Ectodermal cell (in vitro differentiated cells): ENCODE measurements around the gene SH3GL3.

Experiments
- H3K27ac ChIP-seq: 2 replicates; pipeline ENCODE4 v1.7.0; 2013; ENCODE audit warnings: mild to moderate bottlenecking, low read depth, low read length; ENCODE audit not compliant: insufficient read depth, poor library complexity, severe bottlenecking
- H3K27me3 ChIP-seq: 2 replicates; pipeline ENCODE4 v1.7.0; 2013; ENCODE audit warnings: mild to moderate bottlenecking, low read length; ENCODE audit not compliant: insufficient read depth, control insufficient read depth, poor library complexity, severe bottlenecking
- H3K36me3 ChIP-seq: one replicate; pipeline ENCODE4 v1.7.0; 2013; ENCODE audit warnings: low read length; ENCODE audit not compliant: control insufficient read depth, insufficient read depth
- H3K4me1 ChIP-seq: one replicate; pipeline ENCODE4 v1.7.0; 2013; ENCODE audit warnings: low read length; ENCODE audit not compliant: control insufficient read depth, insufficient read depth
- H3K4me3 ChIP-seq: 2 replicates; pipeline ENCODE4 v1.7.0; 2013; ENCODE audit warnings: low read depth, low read length, control low read depth; ENCODE audit not compliant: insufficient read depth
- H3K9me3 ChIP-seq: 2 replicates; pipeline ENCODE4 v1.7.0; 2013; ENCODE audit warnings: mild to moderate bottlenecking, low read length, moderate library complexity; ENCODE audit not compliant: control insufficient read depth
- WGBS, 2 experiments: methylation state at CpG; one replicate each; pipeline ENCODE4 v1.1.7; 2013; ENCODE audit warnings: missing lambda C conversion rate in 2 of 2; 5-methylcytosine and 5-hydroxymethylcytosine counted together

SH3GL3 gene

DNA sequence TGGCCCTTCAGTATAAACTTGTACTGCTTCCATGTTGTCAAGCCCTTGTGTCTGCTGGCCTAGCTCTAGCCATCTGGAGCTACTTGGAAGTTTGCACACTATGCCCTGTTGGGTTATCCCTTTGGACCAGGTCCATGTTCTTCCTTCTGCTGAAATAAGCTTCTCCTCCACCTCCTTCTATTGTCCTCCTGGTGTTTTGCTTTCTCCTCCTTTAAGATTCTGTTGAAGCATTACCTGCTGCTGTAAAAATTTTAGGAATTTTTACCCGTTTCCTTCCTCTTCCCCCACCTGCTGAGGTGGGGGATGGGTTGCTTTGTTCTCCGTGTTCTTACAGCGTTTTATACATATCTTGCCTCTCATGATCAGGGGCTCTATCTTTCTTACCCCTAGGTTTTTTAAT is 51.7 kb downstream of the SH3GL3 start:
- Histone ChIP-seq H3K4me3 (no peak overlapping the region), H3K27ac (no peak overlapping the region), H3K9me3 (no peaks in the 10 kb centered on the region), H3K36me3 (no peaks in the 10 kb centered on the region), H3K27me3 (no peaks in the 10 kb centered on the region), H3K4me1 (no peaks in the 10 kb centered on the region)
- WGBS, 2 experiments: 10% methylated on average over 1 of the region's 3 CpGs; no CpG with 5 or more reads in 1 of the 2 experiments

DNA sequence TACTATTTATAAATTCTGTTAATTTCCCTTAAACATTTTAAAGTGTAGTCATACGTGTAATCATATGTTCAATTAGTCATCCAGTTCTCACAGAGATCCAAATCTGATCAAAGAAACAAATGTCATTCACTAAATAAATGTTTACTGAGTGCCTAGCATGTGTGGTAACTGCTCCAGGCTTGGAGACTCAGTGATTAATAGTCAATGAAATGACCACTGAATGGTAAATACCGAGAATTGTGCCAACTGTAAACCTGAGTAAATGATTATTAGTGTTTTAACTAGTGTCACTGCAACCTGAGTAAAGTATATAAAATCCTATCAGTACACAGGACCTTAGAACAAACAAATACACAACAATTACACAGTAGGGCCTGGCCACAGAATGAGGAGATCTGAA is 52.3 kb downstream of the SH3GL3 start:
- no peaks in the 10 kb centered on the region for H3K27me3 ChIP-seq
- no peaks in the 10 kb centered on the region for H3K9me3 ChIP-seq
- no peaks in the 10 kb centered on the region for H3K4me1 ChIP-seq
- no peaks in the 10 kb centered on the region for H3K36me3 ChIP-seq
- no peak overlapping the region for H3K4me3 ChIP-seq
- 95 to 100% methylated on average over 2 of the region's 2 CpGs for whole genome bisulfite sequencing, 2 experiments
- no peak overlapping the region for H3K27ac ChIP-seq

DNA sequence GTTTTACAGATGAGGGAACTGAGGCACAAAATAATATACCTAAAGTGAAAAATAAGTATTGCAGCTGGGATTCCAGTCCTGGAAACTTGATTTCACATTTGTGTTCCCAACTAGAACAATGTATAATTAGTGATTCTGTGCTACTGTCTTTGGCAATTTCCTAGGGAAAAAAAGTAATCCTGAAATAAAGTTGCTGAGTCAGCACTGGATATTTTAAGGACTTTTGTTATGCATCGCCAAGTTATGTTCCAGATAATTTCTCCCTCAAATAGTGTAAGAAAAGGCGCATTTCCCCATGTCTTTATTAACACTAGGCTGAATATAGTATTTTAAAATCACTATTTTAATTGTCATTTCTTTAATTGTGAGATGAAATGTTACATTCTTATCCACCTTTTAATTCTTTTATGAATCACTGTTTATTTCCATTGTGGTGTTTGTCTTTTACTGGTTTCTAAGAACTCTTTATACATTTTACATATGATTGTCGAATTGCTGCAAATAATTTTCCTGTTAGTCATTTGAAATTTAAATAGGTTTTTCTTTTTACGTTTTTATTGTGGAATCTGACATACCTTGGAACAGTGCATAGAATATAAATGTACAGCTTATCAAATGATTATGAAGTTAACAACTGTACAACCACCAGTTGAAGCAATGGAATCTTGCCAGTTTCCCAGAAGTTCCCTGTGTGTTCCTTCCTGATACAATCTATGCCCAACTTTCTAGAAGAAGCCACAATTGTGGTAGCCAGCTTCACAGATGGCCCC is 56.6 kb downstream of the SH3GL3 start:
- no peaks in the 10 kb centered on the region for H3K36me3 ChIP-seq
- no peaks in the 10 kb centered on the region for H3K27me3 ChIP-seq
- no peak overlapping the region for H3K27ac ChIP-seq
- no peaks in the 10 kb centered on the region for H3K9me3 ChIP-seq
- no peaks in the 10 kb centered on the region for H3K4me1 ChIP-seq
- WGBS, 2 experiments: 100% methylated on average over 2 of the region's 4 CpGs; no CpG with 5 or more reads in 1 of the 2 experiments
- no peak overlapping the region for H3K4me3 ChIP-seq

DNA sequence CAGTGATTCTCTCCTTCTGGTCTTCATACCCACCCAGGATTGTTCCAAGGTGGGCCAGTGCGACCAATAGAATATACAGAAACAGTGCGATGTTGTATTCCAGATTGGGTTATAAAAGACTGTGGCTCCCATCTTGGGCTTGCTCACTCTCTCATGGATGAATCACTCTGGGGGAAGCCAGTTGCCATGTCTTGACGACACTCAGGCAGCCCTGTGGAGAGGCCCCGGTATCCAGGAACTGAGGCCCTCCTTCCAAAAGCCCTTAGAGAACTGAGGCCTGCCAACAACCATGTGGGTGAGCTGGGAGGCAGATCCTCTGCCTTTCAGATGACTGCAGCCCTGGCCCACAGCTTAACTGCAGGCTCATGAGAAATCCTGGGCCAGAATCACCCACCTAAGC is 57.2 kb downstream of the SH3GL3 start:
- Histone ChIP-seq H3K9me3 (no peaks in the 10 kb centered on the region), H3K36me3 (no peaks in the 10 kb centered on the region), H3K27me3 (no peaks in the 10 kb centered on the region), H3K4me1 (no peaks in the 10 kb centered on the region), H3K27ac (no peak overlapping the region), H3K4me3 (no peak overlapping the region)
- WGBS, 2 experiments: 79 to 82% methylated on average over 4 of the region's 4 CpGs

DNA sequence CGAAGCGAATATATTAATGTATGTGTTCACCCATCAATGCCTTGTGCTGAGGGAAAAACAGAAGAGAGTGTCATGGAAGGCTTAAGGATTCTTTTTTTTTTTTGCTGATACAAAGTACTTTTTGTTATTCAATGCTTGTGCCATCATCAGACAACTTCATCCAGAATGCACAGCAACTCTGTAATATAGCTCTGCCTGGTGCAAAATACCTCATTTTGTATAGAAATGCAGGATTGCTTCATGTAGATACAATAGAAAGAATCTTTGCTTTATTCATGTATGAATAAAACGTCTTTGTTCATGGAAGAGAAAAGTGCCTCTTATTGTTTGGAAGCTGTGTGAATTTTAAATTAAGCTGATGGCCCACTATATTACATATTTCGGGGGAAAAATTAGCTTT is 62.9 kb downstream of the SH3GL3 start:
- H3K27ac ChIP-seq: no peak overlapping the region
- no peaks in the 10 kb centered on the region for H3K36me3 ChIP-seq
- H3K4me3 ChIP-seq: no peak overlapping the region
- WGBS, 2 experiments: 95 to 99% methylated on average over 4 of the region's 4 CpGs
- H3K9me3 ChIP-seq: no peaks in the 10 kb centered on the region
- no peaks in the 10 kb centered on the region for H3K4me1 ChIP-seq
- H3K27me3 ChIP-seq: no peaks in the 10 kb centered on the region

DNA sequence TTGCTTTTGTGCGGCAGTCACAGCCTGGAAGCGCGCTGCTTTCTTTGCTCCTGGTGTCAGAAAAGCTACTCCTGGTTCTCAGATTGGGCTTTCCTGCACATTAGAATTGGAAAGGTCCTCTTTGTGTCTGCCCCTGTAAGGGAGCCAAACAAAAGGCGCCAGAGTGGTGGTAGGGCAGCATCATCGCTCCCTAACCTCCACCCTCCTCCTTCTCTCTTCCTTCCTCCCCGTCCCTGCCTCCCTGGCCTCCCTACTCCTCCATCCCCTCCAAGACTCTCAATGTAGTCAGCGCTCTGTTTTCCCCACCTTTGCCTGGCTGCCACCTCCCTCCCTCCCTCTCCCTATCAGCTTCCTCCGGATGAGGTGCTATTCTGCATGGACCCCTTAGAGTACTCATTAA is 65.3 kb downstream of the SH3GL3 start:
- Histone ChIP-seq H3K9me3 (no peaks in the 10 kb centered on the region), H3K36me3 (no peaks in the 10 kb centered on the region), H3K4me3 (no peak overlapping the region), H3K4me1 (no peaks in the 10 kb centered on the region), H3K27me3 (no peaks in the 10 kb centered on the region), H3K27ac (no peak overlapping the region)
- 51 to 58% methylated on average over 8 of the region's 8 CpGs for WGBS, 2 experiments

DNA sequence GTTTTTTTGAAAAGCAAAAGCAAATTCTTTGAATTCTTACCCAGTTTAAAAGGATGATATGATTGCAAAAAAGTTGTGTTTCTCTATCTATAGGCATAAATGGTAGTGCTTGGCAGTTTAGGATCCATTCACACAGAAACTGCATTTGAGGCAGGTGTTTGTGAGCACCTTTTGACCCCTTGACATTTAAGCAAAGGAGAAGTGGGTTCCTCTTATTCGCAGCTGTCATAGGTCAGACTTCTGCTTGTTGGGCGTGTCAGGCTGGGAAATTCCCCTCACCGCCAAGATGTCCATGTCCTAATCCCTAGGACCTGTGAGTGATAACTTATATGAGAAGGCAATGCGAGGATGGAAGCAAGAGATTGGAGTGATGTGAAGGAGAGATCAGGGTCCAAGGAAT is 67.4 kb downstream of the SH3GL3 start:
- Histone ChIP-seq H3K27ac (no peak overlapping the region), H3K9me3 (no peaks in the 10 kb centered on the region), H3K36me3 (no peaks in the 10 kb centered on the region), H3K4me1 (no peaks in the 10 kb centered on the region), H3K4me3 (no peak overlapping the region), H3K27me3 (no peaks in the 10 kb centered on the region)
- 96 to 97% methylated on average over 4 of the region's 4 CpGs for WGBS, 2 experiments

DNA sequence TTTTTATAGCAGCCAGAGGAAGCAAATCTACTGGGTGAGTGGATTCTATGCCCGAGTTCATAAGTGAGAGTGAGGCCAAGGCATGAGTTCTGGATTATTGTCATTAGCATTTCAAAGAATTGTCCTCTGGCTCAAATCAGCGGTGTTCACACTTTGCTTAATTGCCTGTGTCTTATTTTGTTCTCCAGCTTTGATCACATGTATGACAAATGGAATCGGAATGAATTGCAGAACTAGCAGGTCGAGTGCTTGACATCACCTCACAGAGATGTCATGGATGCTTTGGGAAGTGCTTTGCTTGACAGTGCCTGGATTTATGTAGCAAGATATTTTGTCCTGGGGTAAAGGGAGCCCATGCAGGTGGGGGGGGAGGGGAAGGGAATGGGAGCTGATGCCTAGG is 68.0 kb downstream of the SH3GL3 start:
- WGBS, 2 experiments: 81 to 87% methylated on average over 4 of the region's 4 CpGs
- H3K4me1 ChIP-seq: no peaks in the 10 kb centered on the region
- no peaks in the 10 kb centered on the region for H3K36me3 ChIP-seq
- no peaks in the 10 kb centered on the region for H3K9me3 ChIP-seq
- H3K27ac ChIP-seq: no peak overlapping the region
- no peak overlapping the region for H3K4me3 ChIP-seq
- no peaks in the 10 kb centered on the region for H3K27me3 ChIP-seq

DNA sequence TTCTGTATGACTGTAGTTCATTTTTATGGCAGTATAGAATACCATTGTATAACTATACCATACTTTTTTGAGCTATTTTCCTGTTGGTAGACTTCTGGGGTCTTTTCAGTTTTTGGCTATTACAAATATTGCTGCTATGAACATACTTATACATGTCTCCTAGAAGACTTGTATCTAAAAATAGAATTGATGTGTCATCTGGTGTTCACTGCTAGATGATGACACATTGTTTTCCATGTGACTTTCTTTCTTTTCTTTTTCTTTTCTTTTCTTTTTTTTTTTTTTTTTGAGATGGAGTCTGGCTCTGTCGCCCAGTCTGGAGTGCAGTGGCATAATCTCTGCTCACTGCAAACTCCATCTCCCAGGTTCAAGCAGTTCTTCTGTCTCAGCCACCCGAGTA is 69.8 kb downstream of the SH3GL3 start:
- H3K4me3 ChIP-seq: no peak overlapping the region
- no peaks in the 10 kb centered on the region for H3K27me3 ChIP-seq
- H3K9me3 ChIP-seq: no peaks in the 10 kb centered on the region
- no peak overlapping the region for H3K27ac ChIP-seq
- H3K4me1 ChIP-seq: no peaks in the 10 kb centered on the region
- WGBS, 2 experiments: 87 to 88% methylated on average over 1 to 2 of the region's 2 CpGs
- H3K36me3 ChIP-seq: no peaks in the 10 kb centered on the region

DNA sequence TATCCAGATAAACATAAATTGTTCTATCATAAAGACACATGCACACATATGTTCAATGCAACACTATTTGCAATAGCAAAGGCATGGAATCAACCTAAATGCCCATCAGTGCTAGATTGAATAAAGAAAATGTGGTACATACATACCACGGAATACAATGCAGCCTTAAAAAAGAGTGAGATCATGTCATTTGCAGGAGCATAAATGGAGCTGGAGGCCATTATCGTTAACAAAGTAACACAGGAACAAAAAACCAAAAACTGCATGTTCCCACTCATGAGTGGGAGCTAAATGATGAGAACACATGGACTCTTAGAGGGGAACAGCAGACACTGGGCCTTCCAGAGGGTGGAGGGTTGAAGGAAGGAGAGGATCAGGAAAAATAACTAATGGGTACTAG is 79.2 kb downstream of the SH3GL3 start:
- no peaks in the 10 kb centered on the region for H3K27me3 ChIP-seq
- WGBS, 2 experiments: 90 to 97% methylated on average over 2 of the region's 2 CpGs
- H3K9me3 ChIP-seq: no peaks in the 10 kb centered on the region
- no peak overlapping the region for H3K27ac ChIP-seq
- H3K36me3 ChIP-seq: no peaks in the 10 kb centered on the region
- no peaks in the 10 kb centered on the region for H3K4me1 ChIP-seq
- H3K4me3 ChIP-seq: no peak overlapping the region
